Neural crest cell (in vitro differentiated cells): ENCODE measurements around the gene TTC7B. TPM values are rescaled to one million over a fixed set of nuclear protein-coding genes. Genes with fewer than 3 reads are reported as not detected.

Experiments
- DNase-seq: peaks from one replicate; pipeline ENCODE4 v3.0.0; 2021; ENCODE audit warnings: low read depth, mixed read lengths, low spot score
- H3K27ac Mint-ChIP-seq: one replicate; pipeline ENCODE4 v1.8.0; 2021; ENCODE audit warnings: mild to moderate bottlenecking, mixed read lengths; ENCODE audit not compliant: unreplicated experiment
- H3K27me3 Mint-ChIP-seq: 2 replicates; pipeline ENCODE4 v1.8.0; 2021; ENCODE audit warnings: low read depth, mild to moderate bottlenecking, mixed read lengths
- H3K36me3 Mint-ChIP-seq: 2 replicates; pipeline ENCODE4 v1.8.0; 2021; ENCODE audit warnings: low read depth, mild to moderate bottlenecking, mixed read lengths
- H3K4me1 Mint-ChIP-seq: 2 replicates; pipeline ENCODE4 v1.8.0; 2021; ENCODE audit warnings: mixed read lengths
- H3K4me3 Mint-ChIP-seq: one replicate; pipeline ENCODE4 v1.8.0; 2021; ENCODE audit warnings: mild to moderate bottlenecking, mixed read lengths
- H3K9me3 Mint-ChIP-seq: 2 replicates; pipeline ENCODE4 v1.8.0; 2021; ENCODE audit warnings: mixed read lengths
- total RNA-seq: library from RNA; stranded (reverse); gene quantifications from 2 replicates; pipeline ENCODE4 v1.2.1, GENCODE V29; 2021
- TF ChIP-seq, protein P1 (sequence below): fragments of 200-600 bp; sonication (generic); conservative IDR thresholded peaks from 2 replicates; pipeline ENCODE4 v1.5.0; 2021; ENCODE audit warnings: antibody characterized with exemption, mild to moderate bottlenecking

The TTC7B gene
- total RNA-seq, 1 donor from 2014 or later, result 56.4 TPM

DNA sequence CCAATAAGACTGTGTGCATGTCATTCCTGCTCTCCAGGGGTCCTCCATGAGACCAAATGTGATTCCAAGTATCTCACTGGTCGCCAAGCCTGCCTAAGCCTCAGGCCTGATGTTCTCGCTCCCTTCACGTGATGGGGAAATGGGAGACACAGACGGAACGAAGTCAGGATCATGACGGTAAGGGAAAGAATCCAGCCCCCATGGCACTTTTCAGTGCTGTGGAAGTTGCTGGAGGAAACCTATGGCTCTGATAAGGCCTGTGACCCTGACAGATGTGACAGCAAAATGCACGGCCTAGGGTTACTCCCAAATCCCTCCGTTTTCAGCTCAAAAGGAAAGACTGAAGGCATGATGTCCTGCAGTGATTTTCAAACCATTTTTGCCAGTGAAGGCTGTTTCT, 234.5 kb downstream of the TTC7B start:
- Mint-ChIP-seq H3K27ac (no peak overlapping the region), H3K9me3 (no peaks in the 10 kb centered on the region), H3K27me3 (no peaks in the 10 kb centered on the region), H3K4me1 (peaks cover 10% of the 10 kb centered on the region), H3K4me3 (no peak overlapping the region), H3K36me3 (peaks cover 2% of the 10 kb centered on the region)
- TF ChIP-seq, protein P1, sequence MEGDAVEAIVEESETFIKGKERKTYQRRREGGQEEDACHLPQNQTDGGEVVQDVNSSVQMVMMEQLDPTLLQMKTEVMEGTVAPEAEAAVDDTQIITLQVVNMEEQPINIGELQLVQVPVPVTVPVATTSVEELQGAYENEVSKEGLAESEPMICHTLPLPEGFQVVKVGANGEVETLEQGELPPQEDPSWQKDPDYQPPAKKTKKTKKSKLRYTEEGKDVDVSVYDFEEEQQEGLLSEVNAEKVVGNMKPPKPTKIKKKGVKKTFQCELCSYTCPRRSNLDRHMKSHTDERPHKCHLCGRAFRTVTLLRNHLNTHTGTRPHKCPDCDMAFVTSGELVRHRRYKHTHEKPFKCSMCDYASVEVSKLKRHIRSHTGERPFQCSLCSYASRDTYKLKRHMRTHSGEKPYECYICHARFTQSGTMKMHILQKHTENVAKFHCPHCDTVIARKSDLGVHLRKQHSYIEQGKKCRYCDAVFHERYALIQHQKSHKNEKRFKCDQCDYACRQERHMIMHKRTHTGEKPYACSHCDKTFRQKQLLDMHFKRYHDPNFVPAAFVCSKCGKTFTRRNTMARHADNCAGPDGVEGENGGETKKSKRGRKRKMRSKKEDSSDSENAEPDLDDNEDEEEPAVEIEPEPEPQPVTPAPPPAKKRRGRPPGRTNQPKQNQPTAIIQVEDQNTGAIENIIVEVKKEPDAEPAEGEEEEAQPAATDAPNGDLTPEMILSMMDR, result no peak
- DNase-seq, result no peak

DNA sequence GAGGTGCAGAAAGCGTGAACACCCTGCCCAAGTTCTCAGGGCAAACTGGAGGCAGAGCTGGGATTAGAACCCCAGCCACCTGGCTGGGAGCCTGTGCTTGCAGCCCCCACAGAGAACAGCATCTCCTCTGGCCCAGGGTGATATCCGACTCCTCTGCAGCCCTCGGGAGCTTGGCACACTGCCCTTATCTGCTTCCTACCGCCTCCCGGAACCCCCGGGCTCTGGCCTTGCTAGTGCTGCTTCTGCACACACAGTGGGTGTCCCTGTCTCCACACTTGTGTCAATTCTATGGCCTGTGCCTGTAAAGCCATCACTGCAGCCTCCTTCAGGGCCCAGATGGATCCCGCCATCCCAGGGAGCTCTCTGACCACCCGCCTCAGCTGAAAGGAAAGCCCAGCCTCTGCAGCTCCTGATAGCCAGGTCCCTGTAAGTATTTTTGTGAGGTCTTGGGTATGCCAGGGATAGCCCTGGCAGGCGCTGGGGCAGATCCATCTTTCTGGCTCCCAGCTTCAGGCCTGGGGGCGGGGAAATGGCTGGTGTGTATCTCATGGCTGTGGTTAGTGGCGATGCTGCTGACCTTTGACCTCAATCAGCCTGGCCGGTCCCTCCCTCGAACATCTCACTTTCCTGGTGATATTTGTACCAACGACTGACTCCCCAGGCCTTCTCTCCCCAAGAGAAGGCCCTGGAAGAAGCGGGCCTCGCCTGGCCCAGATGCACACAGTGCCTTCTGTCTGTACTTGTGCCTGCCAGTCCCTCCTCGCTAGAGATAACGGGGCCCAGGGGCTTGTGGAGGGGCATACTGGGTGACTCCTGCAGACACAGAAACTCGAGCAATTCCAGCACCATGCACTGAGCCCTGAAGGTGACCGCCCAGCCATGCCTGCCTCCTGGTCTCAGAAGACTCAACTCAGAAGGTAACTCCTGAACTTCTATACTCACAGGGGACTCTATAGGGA, 235.6 kb downstream of the TTC7B start:
- no peaks in the 10 kb centered on the region for H3K9me3 Mint-ChIP-seq
- TF ChIP-seq, protein P1, result no peak
- no peak overlapping the region for H3K4me3 Mint-ChIP-seq
- no peak for DNase-seq
- H3K27me3 Mint-ChIP-seq, result no peaks in the 10 kb centered on the region
- H3K36me3 Mint-ChIP-seq, result no peaks in the 10 kb centered on the region
- H3K27ac Mint-ChIP-seq, result peak overlapping the region; percentile 43
- H3K4me1 Mint-ChIP-seq, result peaks cover 13% of the 10 kb centered on the region

DNA sequence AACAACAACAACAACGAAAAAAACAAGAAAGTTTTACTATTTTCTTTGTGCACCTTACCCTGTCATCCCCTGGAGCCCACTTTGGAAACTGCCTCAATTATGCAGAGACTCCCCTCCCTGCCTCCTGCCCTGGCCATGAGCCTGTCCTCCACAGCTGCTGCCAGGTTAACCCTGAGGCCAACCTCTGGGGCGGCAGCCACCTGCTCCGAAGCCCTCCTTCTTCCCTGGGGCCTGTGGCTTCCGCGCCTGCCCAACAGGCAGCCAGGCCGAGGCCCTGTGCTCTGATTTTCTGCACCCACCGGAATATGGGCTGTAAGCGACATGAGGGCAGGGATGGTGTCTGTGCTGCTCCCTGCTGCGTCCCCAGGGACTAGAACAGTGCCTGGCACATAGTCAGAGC, 236.4 kb downstream of the TTC7B start:
- no peaks in the 10 kb centered on the region for H3K36me3 Mint-ChIP-seq
- no peak overlapping the region for H3K27ac Mint-ChIP-seq
- no peak overlapping the region for H3K4me3 Mint-ChIP-seq
- no peak for DNase-seq
- no peaks in the 10 kb centered on the region for H3K9me3 Mint-ChIP-seq
- TF ChIP-seq, protein P1, result no peak
- H3K27me3 Mint-ChIP-seq, result no peaks in the 10 kb centered on the region
- H3K4me1 Mint-ChIP-seq, result peaks cover 15% of the 10 kb centered on the region

DNA sequence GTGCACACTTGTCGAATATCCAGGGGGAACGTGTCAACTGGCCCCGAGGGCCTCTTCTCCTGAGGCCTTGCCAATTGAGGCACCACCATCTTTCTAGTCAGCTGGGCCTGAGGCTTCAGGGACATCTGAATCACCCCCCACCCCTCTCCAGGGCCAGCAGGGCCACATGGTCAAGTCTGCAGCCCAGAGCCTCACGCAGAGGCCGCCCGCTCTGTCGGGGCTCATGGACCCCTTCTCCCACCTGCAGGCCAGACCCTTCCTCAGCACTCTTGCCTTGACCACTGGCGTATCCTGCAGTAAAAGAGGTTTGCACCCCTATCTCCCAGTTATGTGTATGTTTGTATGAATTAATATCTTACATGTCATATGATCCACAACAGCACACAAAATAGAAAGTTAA, 237.1 kb downstream of the TTC7B start:
- peaks cover 22% of the 10 kb centered on the region for H3K4me1 Mint-ChIP-seq
- H3K4me3 Mint-ChIP-seq, result no peak overlapping the region
- no peaks in the 10 kb centered on the region for H3K27me3 Mint-ChIP-seq
- H3K36me3 Mint-ChIP-seq, result no peaks in the 10 kb centered on the region
- no peak for DNase-seq
- no peak overlapping the region for H3K27ac Mint-ChIP-seq
- TF ChIP-seq, protein P1, result no peak
- no peaks in the 10 kb centered on the region for H3K9me3 Mint-ChIP-seq

DNA sequence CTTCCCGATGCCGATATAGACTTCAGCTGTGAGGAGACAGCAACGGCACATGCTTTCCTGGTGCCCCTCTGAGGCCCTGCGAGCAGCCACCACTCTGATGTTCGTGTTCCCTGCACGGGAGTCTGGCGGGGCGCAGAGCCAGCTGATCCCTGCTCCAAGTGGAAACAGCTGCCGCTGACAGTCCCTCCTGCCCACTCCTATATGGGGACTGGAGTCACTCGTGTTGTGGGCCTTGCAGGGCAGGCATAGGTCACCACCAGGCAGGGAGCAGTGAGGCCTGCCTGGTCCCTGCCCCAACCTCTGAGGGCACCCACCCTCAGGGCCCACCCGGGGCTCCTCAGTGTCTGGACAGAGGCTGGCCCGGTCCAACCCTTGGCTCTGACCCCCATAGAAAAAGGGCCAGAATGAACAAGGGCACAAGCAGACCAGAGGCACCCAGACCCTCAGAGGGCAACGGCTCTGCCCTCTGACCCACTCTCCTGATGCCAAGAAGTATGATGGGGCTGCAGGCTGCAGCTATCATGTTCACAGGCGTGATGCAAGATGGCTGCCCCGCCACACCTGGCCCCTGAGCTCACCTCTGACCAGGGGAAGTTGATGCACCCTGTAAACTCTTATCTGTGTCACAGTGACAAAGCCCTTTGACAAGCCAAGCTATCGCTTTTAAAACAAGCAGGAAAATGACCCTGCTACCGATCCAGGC, 237.8 kb downstream of the TTC7B start:
- Mint-ChIP-seq H3K9me3 (no peaks in the 10 kb centered on the region), H3K4me3 (no peak overlapping the region), H3K27me3 (no peaks in the 10 kb centered on the region), H3K36me3 (no peaks in the 10 kb centered on the region), H3K4me1 (peaks cover 29% of the 10 kb centered on the region), H3K27ac (peak overlapping the region; percentile 22)
- DNase-seq, result no peak
- TF ChIP-seq, protein P1, result no peak
